NCI-H1694 (cell line): ENCODE results near the gene PTGER2.

Source experiments
- DNase-seq: peaks from one replicate; lab custom pipeline; 2025; lab: John Stamatoyannopoulos, UW

Gene PTGER2

DNA sequence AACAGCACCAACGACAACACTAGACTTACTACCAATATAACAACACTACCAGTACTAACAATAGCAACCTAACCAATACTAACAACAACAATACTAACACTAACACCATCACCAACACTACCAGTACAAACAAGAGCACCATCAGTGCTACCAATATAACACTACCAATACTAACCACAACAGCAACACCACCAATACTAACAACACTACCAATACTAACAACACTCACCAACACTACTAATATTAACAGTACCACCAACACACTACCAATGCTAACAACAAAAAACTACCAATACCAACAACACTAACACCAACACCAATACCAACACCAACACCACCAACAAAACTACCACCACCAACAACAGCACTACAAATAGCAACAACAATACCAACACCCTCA lies 25.1 kb downstream of the PTGER2 start:
- no peak for DNase-seq

DNA sequence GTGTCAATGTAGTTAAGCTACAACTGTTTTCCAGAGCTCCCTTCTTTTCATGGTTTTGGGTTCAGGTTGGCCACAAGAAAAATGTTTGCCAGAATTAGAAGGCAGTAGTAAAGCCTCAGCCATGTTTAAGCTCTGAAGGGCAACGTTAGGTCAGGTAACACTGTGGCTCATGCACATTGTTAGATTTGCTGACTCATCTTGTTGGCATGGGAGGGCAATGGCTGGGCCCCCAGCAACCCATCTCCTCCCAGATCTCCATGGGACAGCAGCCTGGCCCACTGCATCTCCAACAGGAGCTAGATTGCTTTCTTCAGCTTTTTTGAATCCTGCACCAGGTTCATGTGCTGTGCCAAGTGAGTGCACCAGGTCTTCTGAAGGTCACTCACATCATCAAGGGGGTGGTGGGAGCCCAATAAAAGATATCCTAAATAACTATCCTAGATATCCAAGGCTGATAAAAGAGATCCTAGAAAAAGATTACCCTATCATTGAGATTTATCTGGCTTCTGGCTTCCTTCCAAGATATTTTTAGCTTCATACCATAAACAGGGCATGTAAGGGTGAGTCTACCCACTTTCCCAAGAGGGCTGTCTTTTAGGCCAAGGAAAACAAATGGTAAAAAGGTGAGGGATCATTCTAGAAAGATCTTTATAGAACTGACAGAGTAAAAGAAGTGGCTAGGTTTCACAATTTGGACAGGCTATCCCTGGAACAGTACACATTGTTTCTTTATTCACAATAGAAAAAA lies 28.9 kb downstream of the PTGER2 start:
- no peak for DNase-seq

DNA sequence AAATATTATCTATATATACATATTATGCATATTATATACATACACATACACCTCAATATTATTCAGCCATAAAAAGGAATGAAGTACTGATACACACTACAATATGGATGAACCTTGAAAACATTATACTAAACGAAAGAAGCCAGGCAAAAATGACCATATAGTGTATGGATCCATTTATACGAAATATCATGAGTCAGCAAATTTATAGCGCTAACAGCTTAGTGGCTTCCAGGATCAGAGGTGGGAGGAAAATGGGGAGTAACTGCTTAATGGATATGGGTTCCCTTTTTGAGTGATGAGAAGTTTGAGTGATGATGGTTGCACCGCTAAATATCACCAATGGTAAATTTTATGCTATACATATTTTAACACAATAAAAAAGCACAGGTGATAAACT lies 32.7 kb downstream of the PTGER2 start:
- no peak for DNase-seq

DNA sequence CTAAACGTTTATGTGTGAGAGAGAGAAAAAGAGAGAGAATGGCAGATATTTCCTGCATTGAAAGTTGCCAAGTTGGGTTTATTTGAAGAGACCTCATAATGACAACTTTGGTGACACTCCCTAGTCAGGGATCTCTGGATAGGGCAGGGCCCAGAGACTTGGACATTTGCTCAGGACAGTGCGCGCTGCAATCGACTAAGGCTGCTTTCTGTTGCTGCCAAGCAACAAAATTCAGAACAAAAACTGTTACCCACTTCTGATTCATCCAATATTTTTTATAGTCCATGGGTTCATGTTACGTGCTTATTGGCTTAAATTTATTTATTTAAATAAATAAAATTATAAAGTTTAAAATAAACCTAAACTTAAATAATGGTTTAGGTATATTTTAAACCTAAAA lies 34.2 kb downstream of the PTGER2 start:
- no peak for DNase-seq

DNA sequence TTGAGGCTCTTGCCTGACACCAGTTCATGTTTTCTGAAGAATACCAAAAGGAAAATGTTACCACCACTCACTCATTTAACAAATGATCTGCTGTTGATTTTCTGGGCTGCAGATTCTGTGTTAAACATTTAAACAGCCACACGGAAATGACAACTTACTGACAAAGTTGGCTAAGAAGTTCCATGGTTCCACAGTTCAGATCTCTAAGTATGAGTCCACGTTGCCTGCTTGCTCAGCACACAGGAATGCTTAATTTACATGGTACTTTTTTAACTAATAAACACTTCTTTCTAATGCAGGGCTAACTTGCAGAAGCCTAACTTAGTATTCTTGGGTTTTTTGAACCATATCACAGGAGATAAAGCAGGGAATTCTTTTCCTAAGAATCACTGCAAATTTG lies 34.7 kb downstream of the PTGER2 start:
- no peak for DNase-seq

DNA sequence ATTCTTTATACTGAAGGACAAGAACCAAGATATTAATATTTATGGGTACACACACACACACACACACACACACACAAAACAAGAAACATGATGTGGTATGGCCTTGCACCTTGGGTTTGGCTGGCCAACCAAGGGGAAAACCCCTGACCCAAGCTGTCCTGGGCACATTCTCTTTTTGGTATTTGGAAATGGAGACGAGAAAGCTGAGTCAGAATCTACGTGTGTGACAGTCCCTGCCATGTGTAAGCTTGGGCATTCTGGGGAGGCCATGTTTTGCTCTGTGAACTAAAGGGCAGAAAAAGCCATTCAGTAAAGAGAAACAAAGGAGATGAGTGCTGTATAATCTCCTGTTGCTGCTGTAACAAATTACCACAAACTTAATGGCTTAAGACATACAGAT lies 35.6 kb downstream of the PTGER2 start:
- DNase-seq, result no peak

DNA sequence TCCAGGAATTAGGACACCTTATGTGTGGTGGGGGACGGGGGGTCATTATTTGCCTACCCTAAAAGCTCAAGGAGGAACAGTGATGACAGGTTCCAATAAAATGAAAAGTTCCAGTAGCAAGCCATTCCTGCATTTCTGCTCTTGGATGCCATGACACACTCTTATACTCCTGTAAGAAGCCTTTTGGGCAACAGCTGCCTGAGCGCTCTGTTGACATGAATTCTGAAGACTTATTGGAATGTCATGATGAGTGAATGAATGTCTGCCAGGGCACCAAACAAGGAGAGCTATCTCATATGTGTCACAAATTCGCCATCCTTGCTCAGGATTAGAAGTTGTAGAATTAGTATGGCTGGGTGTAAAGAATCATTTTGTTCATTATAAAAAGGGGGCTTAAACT lies 36.3 kb downstream of the PTGER2 start:
- DNase-seq, result no peak

DNA sequence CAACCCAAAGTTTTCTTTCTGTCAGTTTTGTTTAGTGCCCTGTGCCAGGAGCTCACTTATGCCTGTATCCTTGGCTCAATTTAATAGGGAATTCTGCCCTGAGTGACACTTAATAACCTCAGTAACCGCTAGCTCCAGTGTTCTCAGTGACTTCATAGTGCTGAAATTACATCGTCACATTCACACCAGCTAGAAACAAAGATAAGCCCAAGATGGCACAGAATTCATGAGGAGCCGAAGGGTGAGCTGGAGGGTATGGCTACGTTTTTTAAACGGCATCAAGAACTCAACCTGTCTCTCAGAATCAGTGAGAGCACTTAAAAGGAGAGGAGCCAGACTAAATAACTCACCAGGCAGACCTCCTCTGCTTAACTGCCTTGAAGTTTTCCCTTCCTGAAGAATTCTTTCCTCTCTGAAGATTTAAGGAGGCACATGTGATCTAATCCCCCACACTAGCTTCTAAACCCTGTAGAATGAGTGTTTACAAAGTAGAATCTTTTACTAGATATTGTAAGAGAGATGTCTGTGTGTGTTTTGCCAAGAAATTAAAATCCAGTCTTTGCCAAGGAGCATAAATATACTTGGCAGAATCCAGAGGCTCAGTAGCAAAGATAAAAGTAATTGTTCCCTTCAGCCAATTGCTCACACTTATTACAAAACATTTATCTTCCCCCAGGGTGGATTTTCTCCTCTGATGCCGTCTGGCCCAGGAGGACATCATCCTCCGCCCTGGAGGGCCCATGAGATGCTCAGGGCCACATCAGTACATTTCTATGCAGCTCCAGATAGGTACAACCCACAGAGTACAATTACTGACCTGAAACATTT lies 37.3 kb downstream of the PTGER2 start:
- no peak for DNase-seq

DNA sequence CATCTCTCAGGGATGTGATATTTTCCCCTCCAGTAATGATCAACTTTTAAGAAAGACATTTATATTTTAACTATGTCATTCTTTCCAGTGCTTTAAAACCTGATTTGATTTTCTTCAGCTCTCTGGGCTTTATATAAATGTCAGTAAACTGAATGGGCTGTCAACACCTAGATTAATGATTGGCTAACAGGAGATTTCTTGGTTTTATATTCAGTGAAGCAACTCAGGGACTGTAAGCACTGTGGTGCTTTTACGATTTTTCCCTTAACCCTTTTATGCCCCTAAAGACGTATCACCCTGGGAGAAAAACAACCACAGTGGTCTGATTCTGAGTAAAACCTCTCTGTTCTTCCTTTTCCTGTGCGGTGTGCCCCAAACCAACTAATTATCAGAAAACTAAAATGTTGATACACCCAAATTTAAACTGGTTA lies 38.0 kb downstream of the PTGER2 start:
- no peak for DNase-seq

DNA sequence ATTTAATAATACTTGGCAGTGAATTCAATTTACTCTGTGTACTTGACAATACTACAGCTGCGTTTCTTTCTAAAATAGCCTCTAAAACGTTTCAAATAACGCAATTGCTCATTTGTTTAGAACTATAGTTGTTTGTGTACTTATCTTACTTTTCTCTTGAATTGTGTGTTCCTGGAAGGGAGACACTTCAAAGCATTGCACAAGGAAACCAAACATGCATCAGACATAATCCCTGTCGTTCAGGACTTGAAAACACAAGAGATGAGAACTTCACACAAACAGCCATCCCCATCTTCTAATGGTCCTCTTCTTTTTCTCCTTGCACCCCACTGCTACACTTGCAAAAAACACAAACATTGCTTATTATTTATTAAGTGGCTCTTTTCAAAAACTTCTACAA lies 38.5 kb downstream of the PTGER2 start:
- no peak for DNase-seq

DNA sequence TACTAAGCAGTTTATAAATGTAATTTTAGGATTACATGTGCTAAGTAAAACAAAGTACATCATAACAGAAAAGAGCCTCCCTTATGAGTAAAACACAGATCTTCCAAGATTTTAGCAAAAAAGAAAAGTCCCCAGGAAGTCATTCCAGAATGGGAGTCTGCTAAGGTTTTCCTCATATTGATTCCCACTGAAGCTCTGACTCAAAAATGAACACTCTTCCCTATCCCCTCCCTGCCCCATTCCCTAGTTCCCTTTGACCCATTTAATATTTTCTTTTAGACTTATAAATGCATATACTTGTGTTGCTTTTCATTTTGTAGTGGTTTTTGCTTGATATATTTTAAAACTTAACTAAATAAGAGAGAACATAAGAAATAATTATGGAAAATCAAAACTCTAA lies 40.1 kb downstream of the PTGER2 start:
- no peak for DNase-seq

DNA sequence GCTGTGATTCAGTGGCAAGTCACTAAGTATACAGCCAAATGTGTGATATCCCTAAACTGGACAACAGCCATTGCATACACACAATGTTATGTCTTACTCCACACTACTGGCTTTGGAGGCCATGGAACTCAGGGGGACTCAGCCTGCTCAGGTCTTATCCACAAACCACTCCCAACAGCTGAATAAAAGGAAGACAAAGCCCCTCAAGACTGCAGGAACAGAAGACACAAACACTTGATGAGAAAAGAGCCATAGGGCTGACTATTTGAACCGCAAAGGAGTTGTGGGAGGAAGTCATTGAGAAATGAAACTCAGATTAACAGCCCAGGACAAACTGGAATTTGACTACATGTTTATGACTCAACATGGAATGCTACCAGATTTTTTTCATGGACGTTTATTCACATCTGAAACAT lies 40.9 kb downstream of the PTGER2 start:
- no peak for DNase-seq

DNA sequence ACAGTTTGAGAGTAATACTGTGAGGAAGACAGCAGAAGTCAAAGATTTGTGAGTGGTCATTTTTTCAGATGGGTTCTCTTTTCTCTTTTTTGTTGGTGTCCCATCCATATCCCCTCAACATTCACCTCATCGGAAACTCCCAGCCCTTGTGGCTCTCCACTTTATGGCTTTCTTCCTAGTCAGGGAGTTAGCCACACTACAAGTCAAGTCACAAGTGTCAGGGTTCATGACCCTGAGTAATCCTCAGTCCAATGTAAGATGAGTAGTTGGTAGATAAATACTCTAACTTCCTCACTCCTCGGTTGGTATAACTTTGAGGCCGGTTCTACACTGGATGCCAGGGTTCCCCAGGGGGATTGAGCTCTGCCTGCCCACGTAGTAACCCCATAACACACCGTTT lies 41.4 kb downstream of the PTGER2 start:
- DNase-seq, result no peak

DNA sequence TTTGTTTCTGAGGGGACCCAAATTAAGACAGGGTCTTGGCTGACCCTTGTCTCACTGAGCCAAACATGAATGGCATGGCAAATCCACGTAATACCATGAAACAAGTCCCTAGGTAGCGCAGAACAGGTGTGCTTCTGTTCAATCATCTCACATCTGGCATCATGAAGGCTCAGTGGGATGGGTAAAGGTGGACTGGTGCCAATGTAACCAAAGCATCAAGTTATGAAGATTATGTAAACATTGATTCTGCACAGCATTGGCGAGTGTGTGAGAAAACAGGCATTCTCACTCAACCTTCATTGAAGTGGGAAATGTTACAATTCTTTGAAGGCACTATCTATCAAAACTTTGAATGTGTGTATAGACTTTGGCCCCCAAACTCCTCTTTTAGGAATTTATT lies 41.9 kb downstream of the PTGER2 start:
- DNase-seq, result no peak

DNA sequence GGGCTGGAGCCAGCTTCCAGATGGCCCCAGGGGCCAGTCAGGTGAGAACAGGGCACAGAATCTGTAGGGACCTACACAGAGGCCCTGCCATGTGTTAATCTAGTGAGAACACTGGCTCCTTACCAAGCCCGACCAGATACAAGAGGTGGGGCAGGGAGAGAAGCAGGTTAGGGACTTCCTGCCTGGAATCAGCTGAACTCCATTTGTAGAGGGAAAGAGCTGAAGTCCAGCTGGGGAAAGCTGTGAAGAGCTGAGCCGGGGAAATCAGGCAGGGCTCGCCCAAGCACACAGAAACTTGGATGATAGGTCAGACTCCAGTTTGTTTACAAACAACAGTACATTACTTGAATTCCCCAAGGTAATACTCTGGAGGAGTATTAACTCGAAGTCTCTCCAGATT lies 46.7 kb downstream of the PTGER2 start:
- DNase-seq, result no peak

DNA sequence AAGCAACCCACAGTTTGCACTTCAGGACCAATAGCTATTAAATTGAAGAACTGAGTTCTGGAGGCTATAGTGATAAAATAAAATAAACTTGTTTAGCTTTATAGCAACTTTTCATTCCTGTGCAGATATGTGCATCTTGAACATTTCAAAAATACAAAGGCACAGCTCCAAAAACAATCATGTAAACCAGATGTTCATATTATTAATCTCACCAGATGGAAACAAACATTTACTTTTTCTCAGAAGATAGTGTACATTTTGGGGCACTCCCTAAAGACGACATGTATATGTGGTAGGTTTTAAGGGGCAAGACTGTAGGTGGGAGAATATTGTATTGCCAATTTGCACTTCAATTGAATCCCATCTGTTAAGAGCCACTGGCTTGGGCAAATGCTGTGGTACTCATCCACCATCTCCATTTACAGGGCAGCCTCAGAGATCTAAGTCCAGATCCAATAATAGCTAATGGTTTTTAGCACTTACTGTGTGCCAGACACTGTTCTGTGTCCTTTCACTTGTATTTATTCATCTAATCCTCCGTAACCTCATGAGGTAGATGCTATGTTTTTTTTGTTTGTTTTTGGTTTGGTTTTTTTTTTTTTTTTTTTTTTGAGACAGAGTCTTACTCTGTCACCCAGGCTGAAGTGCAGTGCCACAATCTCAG lies 49.1 kb downstream of the PTGER2 start:
- DNase-seq, result no peak

DNA sequence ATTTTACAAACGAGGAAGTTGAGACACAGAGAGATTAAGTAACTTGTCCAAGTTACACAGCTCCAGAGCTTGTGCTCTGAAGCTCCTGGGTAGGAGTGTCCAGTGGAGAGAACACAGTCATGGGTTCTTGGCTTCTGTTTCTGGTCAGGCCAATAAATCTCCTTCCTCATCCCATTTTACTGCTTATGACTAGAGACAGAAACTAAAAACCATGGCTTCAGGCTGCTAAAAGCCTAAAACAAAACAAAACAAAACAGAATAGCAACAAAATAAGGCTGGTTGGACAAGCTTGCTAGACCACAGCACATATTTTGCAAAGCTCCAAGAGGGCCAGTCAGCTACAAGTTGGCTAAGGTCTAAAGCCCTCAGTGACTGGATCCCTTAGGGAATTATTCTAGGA lies 49.8 kb downstream of the PTGER2 start:
- DNase-seq, result no peak

DNA sequence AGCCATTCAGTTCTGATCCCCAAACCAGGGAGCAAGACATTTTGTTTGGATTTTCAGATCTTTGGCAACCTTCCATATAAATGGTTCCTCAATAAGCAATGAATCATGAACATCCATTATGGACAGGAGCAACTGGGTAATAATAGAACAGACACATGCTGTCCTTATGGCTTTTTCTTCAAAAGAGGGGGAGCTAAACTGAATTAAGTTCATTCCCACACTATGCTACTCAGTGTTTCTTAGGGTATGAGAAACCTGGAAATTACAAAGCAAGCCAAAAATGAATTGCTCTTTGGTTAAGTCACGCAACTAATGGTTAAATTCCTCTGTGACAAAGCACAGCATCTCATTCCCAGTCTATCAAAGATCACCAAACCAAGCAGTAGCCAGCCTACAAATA lies 51.0 kb downstream of the PTGER2 start:
- no peak for DNase-seq

DNA sequence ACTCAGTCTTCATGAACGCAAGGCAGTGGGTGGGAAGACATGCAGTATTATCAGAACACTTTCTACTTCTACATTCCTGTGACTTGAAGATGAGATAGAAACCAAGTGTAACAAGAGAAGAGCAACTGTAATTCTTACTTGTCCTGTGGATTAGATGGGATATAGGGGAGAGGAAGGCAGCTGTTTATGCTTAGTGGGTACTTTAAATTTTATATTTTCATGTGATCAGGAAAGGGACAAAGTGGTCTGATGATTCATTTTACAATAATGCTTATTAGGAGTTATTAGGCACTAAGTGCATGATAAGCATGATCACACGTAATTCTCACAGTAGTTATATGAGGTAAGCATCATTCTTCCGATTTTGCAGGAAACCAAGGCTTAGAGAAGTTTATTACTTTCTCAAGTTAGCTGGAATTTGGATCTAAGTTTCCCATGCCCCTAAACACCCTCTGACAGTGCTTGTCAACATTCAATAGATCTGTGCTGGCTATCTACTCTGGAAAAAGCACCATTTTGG lies 52.7 kb downstream of the PTGER2 start:
- no peak for DNase-seq

DNA sequence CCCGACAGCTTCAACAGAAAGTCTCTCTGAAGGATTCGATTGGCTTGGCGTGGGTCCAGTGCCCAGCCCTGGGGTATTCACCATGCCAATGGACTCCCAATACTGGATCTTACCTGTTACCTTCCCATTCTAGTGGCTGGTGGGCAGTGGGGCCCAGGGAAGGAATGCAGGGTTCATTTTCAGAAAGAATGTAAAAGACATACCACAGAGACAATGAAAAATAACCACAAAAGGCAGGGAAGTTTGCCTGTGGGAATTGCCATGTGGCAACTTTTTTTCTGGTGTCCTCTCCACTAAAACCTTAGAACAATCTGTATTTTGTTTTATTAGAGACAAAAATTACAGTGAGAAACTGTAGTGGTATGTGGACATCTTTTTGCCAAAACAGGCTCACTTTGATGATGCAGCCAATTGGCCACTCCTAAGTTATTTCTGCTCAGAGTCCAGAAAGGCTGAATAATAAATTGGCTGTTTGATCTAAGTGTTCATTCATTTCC lies 55.2 kb downstream of the PTGER2 start:
- no peak for DNase-seq

DNA sequence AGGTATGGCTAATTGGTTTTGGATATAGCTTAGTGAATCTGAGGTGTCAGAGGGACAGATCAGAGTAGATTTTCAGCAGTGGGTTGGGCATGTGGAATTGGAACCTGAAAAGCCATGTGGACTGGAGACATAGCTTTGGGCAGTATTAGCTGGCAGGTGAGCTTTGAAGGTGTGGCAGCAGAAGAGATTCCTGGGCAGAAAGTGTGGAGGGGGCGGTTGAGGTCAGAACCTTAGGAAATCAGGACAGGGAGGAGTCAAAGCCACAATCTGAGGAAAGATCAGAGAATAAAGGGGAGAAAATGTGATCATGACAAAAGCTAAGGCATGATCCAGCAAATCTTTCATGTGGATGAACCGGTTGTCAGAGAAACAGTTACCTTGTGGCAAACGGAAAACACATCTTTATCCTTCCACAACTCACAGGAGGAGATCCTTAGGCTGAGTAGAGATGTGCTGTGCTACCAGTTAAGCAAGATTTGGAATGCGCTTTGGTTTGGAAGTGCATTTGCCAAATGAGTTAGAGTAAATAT lies 56.4 kb downstream of the PTGER2 start:
- no peak for DNase-seq

DNA sequence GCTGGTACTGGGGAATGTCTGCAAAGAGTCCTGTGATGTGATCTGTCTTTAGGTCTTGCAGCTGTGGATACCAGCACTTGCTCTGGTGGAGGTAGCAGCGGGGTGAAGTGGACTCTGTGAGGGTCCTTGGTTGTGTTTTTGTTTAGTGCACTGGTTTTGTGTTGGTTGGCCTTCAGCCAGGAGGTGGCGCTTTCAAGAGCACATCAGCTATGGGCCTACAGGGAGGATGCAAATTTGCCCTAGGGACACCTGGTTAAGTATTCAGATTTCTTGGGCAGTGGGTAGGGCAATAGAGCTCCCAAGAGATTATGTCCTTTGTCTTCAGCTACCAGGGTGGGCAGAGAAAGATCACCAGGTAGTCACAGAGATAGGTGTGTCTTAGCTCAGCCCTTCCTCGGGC lies 63.8 kb downstream of the PTGER2 start:
- no peak for DNase-seq
